ENCODE data around the gene ECM2.

The ECM2 gene

GRCh38 chr9:92538541-92538940 lies 2.8 kb upstream of the ECM2 start:
- DNase-seq (ENCODE audit: low spot score in 2 of 2) (no peak), ATAC-seq (no peak)
- no peaks in the 10 kb centered on the region for H3K9me3 Mint-ChIP-seq
- H3K27ac Mint-ChIP-seq, result no peak overlapping the region
- no peak overlapping the region for H3K4me3 Mint-ChIP-seq
- H3K4me1 Mint-ChIP-seq, result peaks cover 10% of the 10 kb centered on the region
- no peaks in the 10 kb centered on the region for H3K36me3 Mint-ChIP-seq

DNA sequence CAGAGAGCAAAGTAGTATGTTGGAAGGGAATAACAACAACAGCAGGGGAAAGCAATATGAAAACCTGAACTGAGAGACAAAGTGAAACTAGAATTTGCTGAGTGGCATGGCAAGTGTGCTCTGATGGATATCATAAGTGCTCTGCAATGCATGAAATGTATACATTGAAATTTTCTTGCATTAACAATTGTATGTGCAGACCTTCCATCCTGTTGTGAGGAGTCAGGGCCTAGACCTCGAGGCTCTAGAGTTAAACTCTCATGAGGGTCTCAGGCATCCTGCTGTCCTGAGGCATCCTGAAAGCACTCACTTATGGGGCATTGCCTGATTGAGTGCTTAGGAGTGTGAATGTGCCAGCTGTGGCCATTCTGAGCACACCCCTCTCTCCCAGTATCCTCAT lies 1.1 kb downstream of the ECM2 start:
- no peak for ATAC-seq
- Mint-ChIP-seq H3K27ac (no peak overlapping the region), H3K4me3 (no peak overlapping the region), H3K4me1 (peaks cover 10% of the 10 kb centered on the region), H3K36me3 (no peaks in the 10 kb centered on the region), H3K9me3 (peaks cover 3% of the 10 kb centered on the region)
- no peak for DNase-seq (ENCODE audit: low spot score in 2 of 2)

- H3K4me3 Mint-ChIP-seq, result no peak overlapping the region
Measured at GRCh38 chr9:92534204-92534603, 1.6 kb downstream of the ECM2 start.

GRCh38 chr9:92530893-92531292 lies 4.9 kb downstream of the ECM2 start:
- Mint-ChIP-seq H3K4me1 (peaks cover 15% of the 10 kb centered on the region), H3K4me3 (no peak overlapping the region), H3K36me3 (no peaks in the 10 kb centered on the region), H3K9me3 (peaks cover 3% of the 10 kb centered on the region), H3K27ac (no peak overlapping the region)
- no peak for DNase-seq (ENCODE audit: low spot score in 2 of 2)
- no peak for ATAC-seq

More at GRCh38 chr9:92534204-92534603, 1.6 kb downstream of the ECM2 start:
- ATAC-seq (no peak), DNase-seq (ENCODE audit: low spot score in 2 of 2) (no peak)
- peaks cover 10% of the 10 kb centered on the region for H3K4me1 Mint-ChIP-seq
- H3K36me3 Mint-ChIP-seq, result no peaks in the 10 kb centered on the region
- H3K9me3 Mint-ChIP-seq, result peaks cover 3% of the 10 kb centered on the region
- no peak overlapping the region for H3K27ac Mint-ChIP-seq

DNA sequence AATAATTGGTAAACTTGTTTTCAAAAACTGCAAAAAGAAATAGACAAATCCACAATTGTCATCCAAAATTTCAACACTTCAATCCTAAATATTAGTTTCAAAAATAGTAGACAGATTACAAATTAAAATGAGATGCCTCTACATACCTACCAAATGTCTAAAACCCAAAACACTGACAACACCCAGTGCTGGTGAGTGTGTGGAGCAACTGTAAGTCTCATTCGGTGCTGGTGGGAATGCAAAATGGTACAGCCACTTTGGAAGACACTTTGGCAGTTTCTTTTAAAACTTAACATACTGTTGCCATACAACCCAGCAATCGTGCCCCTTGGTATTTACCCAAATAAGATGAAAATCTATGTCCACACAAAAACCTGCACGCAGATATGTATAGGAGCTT lies 6.7 kb downstream of the ECM2 start:
- no peak overlapping the region for H3K27ac Mint-ChIP-seq
- no peak overlapping the region for H3K4me3 Mint-ChIP-seq
- no peaks in the 10 kb centered on the region for H3K36me3 Mint-ChIP-seq
- peaks cover 3% of the 10 kb centered on the region for H3K9me3 Mint-ChIP-seq
- ATAC-seq (no peak), DNase-seq (ENCODE audit: low spot score in 2 of 2) (no peak)
- H3K4me1 Mint-ChIP-seq, result peaks cover 6% of the 10 kb centered on the region

GRCh38 chr9:92528522-92528849 lies 7.3 kb downstream of the ECM2 start:
- peaks cover 5% of the 10 kb centered on the region for H3K4me1 Mint-ChIP-seq
- H3K27ac Mint-ChIP-seq, result no peak overlapping the region
- H3K36me3 Mint-ChIP-seq, result no peaks in the 10 kb centered on the region
- ATAC-seq (no peak), DNase-seq (ENCODE audit: low spot score in 2 of 2) (no peak)
- H3K4me3 Mint-ChIP-seq, result no peak overlapping the region
- H3K9me3 Mint-ChIP-seq, result peaks cover 3% of the 10 kb centered on the region

DNA sequence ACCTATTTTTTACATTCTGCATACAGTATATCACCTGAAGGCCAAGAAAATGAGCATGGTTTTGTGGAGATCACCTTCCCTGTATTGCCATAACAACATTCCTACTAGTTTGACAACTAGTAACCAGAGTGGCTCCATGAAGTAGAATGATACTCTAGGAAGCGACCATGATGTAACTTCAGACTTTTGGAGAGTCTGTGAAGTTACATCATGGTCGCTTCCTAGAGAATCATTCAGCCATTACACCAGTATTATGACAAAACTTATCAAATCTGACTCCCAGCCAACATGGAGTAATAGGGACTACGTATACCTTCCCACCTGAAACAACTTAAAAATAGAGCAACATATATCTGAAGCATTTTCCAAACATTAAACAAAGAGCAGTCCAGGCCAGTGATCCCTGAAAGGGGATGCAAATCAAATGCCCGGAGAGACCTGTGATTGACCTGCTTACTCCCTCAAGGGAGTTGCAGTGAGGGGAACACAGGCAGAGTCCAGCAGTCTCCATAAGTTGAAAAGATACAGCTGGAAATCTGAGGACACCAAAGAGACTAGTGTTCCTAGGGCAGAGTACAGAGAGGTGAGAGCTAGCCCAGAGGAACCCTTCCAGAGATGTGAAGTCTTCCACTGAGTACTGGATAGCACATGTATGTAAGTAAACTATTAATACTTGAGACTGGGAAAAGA lies 7.8 kb downstream of the ECM2 start:
- Mint-ChIP-seq H3K36me3 (no peaks in the 10 kb centered on the region), H3K27ac (no peak overlapping the region), H3K9me3 (peaks cover 3% of the 10 kb centered on the region), H3K4me3 (no peak overlapping the region), H3K4me1 (peaks cover 5% of the 10 kb centered on the region)
- no peak for ATAC-seq
- DNase-seq (ENCODE audit: low spot score in 2 of 2), result no peak

DNA sequence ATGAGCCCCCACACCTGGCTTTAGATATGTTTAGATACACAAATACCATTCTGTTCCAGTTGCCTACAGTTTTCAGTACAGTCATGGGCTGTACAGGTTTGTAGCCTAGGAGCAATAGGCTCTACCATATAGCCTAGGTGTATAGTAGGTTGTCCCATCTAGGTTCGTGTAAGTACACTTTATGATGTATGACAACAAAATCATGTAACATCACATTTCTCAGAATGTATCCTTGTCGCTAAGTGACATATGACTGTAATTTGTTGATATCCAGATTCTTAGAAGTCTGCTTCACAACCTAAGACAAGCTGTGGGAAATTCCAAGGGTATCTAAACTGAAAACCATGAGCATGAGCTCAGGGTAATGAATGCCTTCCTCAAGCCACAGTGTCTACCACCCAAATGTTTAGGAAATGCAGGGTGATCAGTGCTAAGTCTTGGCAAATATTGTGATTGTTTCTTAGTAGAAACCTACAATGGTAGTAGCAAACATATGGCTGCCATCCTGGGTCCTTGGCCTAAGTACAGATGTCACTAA lies 8.4 kb downstream of the ECM2 start:
- H3K4me1 Mint-ChIP-seq, result peaks cover 5% of the 10 kb centered on the region
- H3K9me3 Mint-ChIP-seq, result peaks cover under 1% of the 10 kb centered on the region
- H3K36me3 Mint-ChIP-seq, result no peaks in the 10 kb centered on the region
- H3K4me3 Mint-ChIP-seq, result no peak overlapping the region
- peak; percentile 75 for ATAC-seq
- no peak for DNase-seq (ENCODE audit: low spot score in 2 of 2)
- no peak overlapping the region for H3K27ac Mint-ChIP-seq

- ATAC-seq (no peak), DNase-seq (ENCODE audit: low spot score in 2 of 2) (no peak)
- Mint-ChIP-seq H3K36me3 (no peaks in the 10 kb centered on the region), H3K27ac (no peak overlapping the region), H3K4me3 (no peak overlapping the region), H3K4me1 (peaks cover 5% of the 10 kb centered on the region), H3K9me3 (no peaks in the 10 kb centered on the region)
Measured at GRCh38 chr9:92525306-92525705, 10.5 kb downstream of the ECM2 start.

DNA sequence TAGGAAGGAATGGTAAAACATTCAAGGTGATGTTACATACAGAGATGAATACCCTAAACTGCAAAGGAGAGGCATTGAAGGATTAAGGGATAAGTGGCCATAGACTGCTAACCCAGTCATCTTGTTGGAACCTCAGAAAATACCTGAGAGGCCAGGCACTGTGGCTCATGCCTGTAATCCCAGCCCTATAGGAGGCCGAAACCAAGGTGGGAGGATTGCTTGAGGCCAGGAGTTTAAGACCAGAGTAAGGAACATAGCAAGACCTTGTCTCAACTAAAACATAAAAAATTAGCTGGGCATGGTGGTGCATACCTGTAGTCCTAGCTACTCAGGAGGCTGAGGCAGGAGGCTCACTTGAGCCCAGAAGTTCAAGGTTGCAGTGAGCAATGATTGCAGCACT lies 10.9 kb downstream of the ECM2 start:
- no peak for ATAC-seq
- Mint-ChIP-seq H3K36me3 (no peaks in the 10 kb centered on the region), H3K4me3 (no peak overlapping the region), H3K27ac (no peak overlapping the region), H3K4me1 (peaks cover 5% of the 10 kb centered on the region), H3K9me3 (no peaks in the 10 kb centered on the region)
- DNase-seq (ENCODE audit: low spot score in 2 of 2), result no peak

DNA sequence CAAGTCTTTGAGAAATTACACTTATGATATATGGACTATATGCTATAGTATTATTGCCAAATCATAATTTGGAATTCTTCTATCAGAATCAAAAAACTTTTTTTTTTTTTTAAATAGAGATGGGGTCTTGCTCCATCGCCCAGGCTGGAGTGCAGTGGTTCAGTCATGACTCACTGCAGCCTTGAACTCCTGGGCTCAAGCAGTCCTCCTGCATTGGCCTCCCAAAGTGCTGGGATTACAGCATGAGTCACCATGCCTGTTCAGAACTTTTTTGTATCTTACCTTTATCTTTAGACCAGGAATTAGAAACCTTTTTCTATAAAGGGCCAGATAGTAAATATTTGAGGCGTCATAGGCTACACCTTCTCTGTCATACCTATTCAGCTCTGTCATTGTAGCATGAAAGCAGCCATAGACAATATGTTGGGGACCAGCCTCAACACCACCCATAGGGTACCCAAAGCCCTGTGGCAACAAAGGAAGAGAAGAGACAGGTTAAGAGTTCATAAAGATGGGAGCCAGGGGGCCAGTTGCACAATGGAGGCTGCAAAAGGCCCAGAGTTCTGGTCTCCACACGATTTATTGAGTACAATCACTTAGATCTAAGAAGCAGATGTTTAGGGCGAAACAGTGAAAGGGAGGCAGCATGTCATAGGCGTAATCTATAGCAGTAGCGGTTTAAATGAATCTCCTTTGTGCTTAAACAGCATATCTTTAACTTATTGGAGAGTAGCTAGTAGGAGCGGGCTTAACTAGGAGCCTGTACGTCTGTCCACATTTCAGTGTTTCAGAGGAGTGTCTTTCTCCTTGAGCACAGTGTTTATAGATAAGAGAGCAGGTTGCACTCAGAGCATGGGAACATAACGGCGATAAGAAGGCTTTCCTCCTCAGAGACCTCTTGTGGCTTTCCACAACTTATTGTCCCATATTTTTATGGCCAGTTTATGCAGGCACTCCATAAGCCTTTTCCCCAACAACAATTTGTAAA lies 12.5 kb downstream of the ECM2 start:
- H3K27ac Mint-ChIP-seq, result no peak overlapping the region
- H3K4me3 Mint-ChIP-seq, result no peak overlapping the region
- H3K36me3 Mint-ChIP-seq, result no peaks in the 10 kb centered on the region
- no peaks in the 10 kb centered on the region for H3K9me3 Mint-ChIP-seq
- DNase-seq (ENCODE audit: low spot score in 2 of 2), result no peak
- ATAC-seq, result no peak
- H3K4me1 Mint-ChIP-seq, result peaks cover 5% of the 10 kb centered on the region

GRCh38 chr9:92520837-92521236 lies 15.0 kb downstream of the ECM2 start:
- Mint-ChIP-seq H3K27ac (no peak overlapping the region), H3K4me3 (no peak overlapping the region), H3K36me3 (no peaks in the 10 kb centered on the region), H3K4me1 (no peaks in the 10 kb centered on the region), H3K9me3 (no peaks in the 10 kb centered on the region)
- DNase-seq (ENCODE audit: low spot score in 2 of 2) (no peak), ATAC-seq (no peak)

GRCh38 chr9:92518199-92518598 lies 17.6 kb downstream of the ECM2 start:
- Mint-ChIP-seq H3K36me3 (no peaks in the 10 kb centered on the region), H3K27ac (no peak overlapping the region), H3K9me3 (no peaks in the 10 kb centered on the region), H3K4me3 (no peak overlapping the region), H3K4me1 (no peaks in the 10 kb centered on the region)
- ATAC-seq, result no peak
- no peak for DNase-seq (ENCODE audit: low spot score in 2 of 2)

GRCh38 chr9:92517046-92517445 lies 18.7 kb downstream of the ECM2 start:
- Mint-ChIP-seq H3K4me3 (no peak overlapping the region), H3K4me1 (no peaks in the 10 kb centered on the region), H3K9me3 (no peaks in the 10 kb centered on the region), H3K36me3 (no peaks in the 10 kb centered on the region), H3K27ac (no peak overlapping the region)
- DNase-seq (ENCODE audit: low spot score in 2 of 2) (no peak), ATAC-seq (no peak)

DNA sequence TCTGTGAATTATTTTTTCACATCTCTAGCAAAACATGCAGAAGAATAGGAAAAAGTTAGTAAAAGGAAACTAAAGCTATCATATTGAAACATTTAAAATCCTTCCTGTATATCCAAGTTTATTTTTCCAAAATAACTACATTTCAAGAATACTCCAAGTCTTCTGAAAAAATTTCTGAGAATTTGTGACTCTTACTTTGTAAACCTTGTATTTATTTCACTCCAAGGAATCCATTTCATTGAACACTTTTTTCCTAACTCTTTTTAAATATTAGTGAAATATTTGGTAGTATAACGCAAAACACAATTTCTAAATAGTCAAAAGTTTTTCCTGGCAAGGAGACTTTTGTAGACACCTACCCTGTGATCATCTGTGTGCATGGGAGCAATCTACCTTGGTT lies 19.3 kb downstream of the ECM2 start:
- no peaks in the 10 kb centered on the region for H3K4me1 Mint-ChIP-seq
- no peak overlapping the region for H3K27ac Mint-ChIP-seq
- no peaks in the 10 kb centered on the region for H3K9me3 Mint-ChIP-seq
- DNase-seq (ENCODE audit: low spot score in 2 of 2), result no peak
- no peak for ATAC-seq
- H3K36me3 Mint-ChIP-seq, result no peaks in the 10 kb centered on the region
- no peak overlapping the region for H3K4me3 Mint-ChIP-seq

- DNase-seq (ENCODE audit: low spot score in 2 of 2), result no peak
- Mint-ChIP-seq H3K36me3 (no peaks in the 10 kb centered on the region), H3K27ac (no peak overlapping the region), H3K4me1 (no peaks in the 10 kb centered on the region), H3K9me3 (no peaks in the 10 kb centered on the region), H3K4me3 (no peak overlapping the region)
- ATAC-seq, result no peak
Measured at GRCh38 chr9:92514635-92515034, 21.2 kb downstream of the ECM2 start.

Data from stimulated activated effector memory CD8-positive, alpha-beta T cell treated with anti-CD3 and anti-CD28 coated beads, Interleukin-12 subunit alpha, Interleukin-12 subunit beta, amount 100 ng/mL, for 72 hours (primary cell).